GM12865 (cell line): ENCODE data around the gene ELMO1.

Source experiments
- DNase-seq: peaks from one replicate; pipeline ENCODE4 v3.0.0; 2010; ENCODE audit warnings: low read depth
- H3K4me3 ChIP-seq: 2 replicates; pipeline ENCODE4 v1.5.1; 2011; ENCODE audit warnings: mild to moderate bottlenecking, low read depth, low read length, control low read depth
- TF ChIP-seq, protein P1 (sequence below): IDR thresholded peaks from 2 replicates; pipeline ENCODE4 v1.5.1; 2011; ENCODE audit warnings: low read length, control low read depth, low read depth, inconsistent platforms; ENCODE audit not compliant: insufficient read depth; ENCODE audit errors: missing control alignments

ELMO1 gene

GRCh38 chr7:37327288-37327687 is 121.4 kb downstream of the ELMO1 start:
- TF ChIP-seq, protein P1, sequence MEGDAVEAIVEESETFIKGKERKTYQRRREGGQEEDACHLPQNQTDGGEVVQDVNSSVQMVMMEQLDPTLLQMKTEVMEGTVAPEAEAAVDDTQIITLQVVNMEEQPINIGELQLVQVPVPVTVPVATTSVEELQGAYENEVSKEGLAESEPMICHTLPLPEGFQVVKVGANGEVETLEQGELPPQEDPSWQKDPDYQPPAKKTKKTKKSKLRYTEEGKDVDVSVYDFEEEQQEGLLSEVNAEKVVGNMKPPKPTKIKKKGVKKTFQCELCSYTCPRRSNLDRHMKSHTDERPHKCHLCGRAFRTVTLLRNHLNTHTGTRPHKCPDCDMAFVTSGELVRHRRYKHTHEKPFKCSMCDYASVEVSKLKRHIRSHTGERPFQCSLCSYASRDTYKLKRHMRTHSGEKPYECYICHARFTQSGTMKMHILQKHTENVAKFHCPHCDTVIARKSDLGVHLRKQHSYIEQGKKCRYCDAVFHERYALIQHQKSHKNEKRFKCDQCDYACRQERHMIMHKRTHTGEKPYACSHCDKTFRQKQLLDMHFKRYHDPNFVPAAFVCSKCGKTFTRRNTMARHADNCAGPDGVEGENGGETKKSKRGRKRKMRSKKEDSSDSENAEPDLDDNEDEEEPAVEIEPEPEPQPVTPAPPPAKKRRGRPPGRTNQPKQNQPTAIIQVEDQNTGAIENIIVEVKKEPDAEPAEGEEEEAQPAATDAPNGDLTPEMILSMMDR, result no peak
- DNase-seq, result no peak
- H3K4me3 ChIP-seq, result no peak overlapping the region

DNA sequence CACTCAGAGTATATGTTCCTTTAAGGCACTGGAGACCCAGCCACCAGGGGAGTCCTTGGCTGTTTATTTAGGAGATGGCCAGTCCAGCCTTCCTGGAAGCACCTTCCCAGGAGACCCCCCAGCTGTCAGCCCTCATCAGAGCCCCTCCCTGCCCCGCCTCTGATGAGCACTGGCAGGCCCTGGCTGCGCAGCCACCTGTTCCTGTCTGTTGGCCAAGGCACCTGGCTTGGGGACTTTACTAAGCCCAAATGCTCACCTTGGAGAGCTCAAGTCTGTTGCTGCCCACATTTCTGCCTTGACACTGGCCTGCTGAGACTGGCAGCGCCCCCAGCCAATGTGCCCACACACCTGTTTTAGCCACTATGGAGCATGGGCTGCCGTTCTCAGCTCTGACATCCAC is 124.7 kb downstream of the ELMO1 start:
- no peak overlapping the region for H3K4me3 ChIP-seq
- TF ChIP-seq, protein P1, result no peak
- DNase-seq, result no peak

GRCh38 chr7:37322831-37323230 is 125.8 kb downstream of the ELMO1 start:
- no peak for DNase-seq
- no peak overlapping the region for H3K4me3 ChIP-seq
- TF ChIP-seq, protein P1, result no peak

DNA sequence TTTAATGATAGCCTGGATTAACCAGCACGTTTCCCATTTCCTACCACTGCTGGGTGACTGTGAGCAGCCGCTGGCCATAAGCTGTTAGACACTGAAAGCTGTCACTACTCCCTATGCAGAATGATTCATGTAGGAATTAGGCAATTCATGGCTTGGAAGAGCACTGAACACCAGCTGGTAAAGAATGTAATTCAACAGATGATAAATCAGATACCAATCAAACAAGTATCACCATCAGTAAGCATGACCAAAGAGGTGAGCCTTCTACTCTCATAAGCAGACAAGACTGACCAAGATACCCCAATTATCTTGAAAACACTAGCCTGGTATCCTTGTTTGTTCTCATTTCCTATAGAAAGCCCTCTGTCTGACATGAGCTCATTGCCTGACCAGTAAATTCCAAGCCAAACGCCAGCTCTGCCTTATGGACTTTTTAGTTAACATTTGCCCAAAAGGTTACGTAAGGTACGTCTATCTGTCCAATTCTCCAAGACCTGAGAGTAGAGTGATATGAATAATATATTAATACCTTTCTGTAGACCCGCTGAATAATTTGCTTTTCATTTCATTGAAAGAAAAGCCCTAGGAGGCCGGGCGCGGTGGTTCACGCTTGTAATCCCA is 127.7 kb downstream of the ELMO1 start:
- H3K4me3 ChIP-seq, result no peak overlapping the region
- DNase-seq, result no peak
- TF ChIP-seq, protein P1, result no peak

DNA sequence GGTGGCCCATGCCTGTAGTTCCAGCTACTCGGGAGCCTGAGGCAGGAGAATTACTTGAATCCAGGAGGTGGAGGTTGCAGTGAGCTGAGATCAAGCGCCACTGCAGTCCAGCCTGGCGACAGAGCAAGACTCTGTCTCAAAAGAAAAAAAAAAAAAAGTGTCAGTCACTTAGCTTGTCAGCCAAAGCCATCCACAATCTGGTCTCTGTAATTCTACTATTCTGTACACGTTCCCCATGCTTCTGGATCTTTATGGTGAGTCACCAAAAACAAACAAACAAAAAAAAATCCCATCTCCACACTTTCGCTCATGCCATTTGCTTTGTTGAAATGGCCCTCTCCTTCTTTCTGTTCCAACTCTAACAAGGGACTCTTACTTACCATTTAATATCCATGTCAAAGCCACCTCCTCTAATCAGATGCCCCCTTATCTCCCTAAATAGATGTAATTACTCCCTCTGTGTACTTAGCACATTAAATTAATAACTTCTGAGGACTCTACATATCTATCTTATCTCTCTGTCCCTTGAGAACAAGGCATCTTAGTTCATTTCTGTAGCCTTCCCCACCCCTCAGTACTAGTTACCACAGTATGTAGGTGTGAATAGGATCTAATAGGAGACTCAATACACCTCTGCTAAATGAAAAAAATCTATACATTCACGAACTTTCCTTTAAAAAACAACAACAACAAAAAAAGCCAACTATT is 128.4 kb downstream of the ELMO1 start:
- TF ChIP-seq, protein P1, result no peak
- H3K4me3 ChIP-seq, result no peak overlapping the region
- no peak for DNase-seq

DNA sequence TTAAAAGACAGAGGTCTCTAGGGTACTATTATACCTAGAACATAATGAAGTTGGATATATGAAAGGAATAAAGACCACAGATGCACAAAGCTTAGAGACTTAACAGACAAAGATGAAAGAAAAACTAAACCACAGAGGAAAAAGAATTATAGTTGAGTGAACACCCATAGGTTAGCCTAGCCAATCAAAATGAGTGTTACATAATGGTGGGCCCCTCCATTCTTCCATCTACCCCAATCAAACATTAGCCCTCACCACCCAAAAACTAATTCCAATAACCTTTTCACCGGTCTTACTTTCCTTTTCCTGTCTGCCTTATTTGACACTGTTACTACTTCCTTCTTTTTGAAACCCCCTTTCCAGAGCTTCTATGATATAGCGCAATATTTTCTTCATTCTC is 130.1 kb downstream of the ELMO1 start:
- DNase-seq, result no peak
- TF ChIP-seq, protein P1, result no peak
- H3K4me3 ChIP-seq, result no peak overlapping the region
